Measurements from ENCODE around the gene CACNA1I.
"Not testable (repeated sequence)": the region's sequence is repeated elsewhere in the genome, so short reads cannot be mapped to it uniquely, and the experiment has no call there.

The CACNA1I gene

DNA sequence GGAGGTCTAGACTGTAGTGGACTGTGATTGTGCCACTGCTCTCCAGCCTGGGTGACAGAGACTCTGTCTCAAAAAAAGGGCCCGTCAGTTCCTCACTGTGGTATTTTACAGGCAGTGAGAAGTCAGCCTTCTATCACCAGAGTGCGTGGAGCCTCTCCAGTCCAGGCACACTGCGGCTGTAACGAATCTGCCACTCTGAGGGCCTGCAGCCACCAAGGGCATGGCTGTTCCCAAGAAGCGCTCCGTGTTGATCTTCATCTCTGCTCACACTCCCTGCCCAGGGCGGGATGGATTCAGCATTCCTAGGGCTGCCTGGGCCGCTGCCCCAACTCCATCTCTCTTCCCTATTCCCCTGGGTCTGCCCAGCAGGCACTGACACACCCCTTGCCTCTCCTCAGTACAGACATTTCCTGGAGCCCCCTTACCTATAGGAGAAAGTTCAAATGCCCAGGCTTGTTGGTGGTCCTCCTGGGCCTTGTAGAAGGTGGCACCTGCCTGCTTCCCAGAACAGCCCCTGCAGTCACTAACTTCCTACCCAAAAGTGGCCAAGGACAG lies 148.4 kb downstream of the CACNA1I start:
- peak; percentile 20 for DNase-seq (ENCODE audit: low spot score)

DNA sequence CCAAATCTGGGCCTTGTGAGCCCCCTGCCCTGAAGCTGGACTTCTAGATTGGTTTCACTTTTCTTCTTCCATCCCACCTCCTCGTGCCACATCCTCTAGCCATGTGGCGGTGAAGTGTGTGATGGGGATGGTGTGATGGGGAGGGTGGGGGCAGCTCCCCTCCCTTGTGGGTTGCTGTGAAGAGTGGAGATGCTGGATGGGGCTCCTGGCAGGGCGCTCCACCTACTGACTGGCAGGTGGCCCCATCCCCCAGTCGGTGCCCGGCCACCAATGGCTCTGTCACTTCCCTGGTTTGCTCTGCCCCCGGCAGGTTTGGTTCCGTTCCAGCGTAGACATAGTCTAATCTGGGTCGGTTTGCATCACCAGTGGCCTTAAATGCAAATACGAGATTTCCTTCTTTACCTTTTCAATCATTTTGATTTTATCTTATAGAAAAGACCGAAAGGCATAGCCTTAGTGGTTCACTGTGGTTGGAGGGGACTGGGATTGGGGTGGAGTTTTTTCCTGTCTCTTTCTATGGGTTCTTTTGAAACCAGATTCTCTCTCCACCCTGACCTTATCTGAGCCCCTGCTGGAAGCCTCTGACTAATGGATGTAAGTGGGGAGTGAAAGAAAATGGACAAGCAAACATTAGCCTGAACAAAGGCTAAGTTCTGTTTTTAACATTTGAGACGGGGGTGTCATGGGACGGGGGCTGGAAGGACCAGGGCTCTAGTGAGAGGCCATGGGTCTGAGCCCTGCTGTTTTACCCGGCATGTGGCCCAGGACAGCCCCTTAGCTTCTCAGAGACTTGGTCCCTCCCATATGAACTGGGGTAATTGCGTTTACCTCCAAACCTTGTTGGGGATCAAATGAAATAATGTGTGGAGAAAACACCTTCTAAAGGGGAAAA lies 149.3 kb downstream of the CACNA1I start:
- DNase-seq (ENCODE audit: low spot score), result no peak

GRCh38 chr22:39721206-39722031 lies 150.9 kb downstream of the CACNA1I start:
- DNase-seq (ENCODE audit: low spot score), result peak; percentile 32

GRCh38 chr22:39722032-39722325 lies 151.4 kb downstream of the CACNA1I start:
- DNase-seq (ENCODE audit: low spot score), result no peak

- no peak for DNase-seq (ENCODE audit: low spot score)
These were observed 151.9 kb downstream of the CACNA1I start for GRCh38 chr22:39722501-39722900.

DNA sequence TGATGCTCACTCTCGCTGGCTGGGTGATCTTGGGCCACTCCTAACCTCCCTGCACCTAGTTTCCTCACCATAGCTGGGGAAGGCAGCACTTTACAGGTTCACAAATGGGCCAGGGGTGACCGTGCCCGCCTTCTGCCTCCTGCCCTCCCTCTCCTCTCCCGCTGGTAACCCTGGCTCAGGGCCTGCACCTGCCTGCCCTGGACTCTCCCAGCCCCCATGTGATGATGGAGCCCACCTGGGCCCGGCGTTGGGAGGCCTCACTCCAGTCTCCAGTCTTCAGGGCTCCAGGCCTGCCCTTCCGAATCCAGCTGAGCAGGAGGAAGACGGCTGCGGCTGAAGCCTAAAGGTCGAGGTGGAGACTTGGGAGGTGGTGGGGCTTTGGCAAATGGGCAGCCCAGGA lies 152.9 kb downstream of the CACNA1I start:
- DNase-seq (ENCODE audit: low spot score), result no peak

DNA sequence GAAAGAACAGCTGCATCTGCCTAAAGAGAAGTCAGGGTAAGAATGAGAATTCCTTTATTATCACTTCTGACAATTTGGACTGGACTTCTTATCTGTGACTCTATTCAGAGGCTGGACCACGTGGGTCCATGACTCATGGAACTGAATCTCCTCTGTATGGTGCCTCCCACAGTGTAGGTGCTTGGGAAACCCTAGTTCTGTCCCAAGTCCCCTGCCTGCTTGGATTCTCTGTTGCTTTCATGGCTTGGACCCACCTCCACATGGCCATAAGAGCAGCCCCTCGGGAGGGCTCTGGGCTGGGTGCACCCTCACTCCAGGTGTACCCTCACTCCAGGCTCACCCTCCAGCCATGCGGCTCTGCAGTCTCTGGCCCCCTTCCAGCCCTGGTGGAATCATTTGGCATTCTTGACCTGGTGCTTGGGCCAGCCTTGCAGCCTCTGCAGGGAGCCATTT lies 153.4 kb downstream of the CACNA1I start:
- DNase-seq (ENCODE audit: low spot score), result no peak

- no peak for DNase-seq (ENCODE audit: low spot score)
These were observed 153.8 kb downstream of the CACNA1I start for GRCh38 chr22:39724390-39724789.

- no peak for DNase-seq (ENCODE audit: low spot score)
These were observed 154.3 kb downstream of the CACNA1I start for GRCh38 chr22:39724857-39725256.

GRCh38 chr22:39725351-39726035 lies 154.9 kb downstream of the CACNA1I start:
- DNase-seq (ENCODE audit: low spot score), result peak; percentile 15

DNA sequence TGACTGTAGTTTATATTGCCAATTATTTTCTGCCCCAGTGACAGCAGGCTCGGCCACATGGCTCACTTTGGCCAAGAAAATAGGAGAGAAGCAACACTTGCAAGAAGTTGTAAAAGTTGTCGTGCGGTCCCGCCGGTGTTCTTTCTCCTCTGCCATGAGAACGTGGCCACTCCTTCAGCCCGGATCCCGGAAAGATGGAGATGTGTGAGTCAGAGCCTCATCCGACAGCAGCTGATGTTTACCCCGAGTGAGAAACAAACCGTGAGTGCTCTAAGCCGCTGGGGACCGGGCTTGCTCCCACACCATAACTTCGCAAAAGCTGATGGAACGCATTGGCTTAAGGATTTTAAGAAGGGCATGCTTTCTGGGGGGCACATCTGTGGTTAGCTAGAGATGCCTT lies 157.0 kb downstream of the CACNA1I start:
- DNase-seq (ENCODE audit: low spot score), result peak; percentile 24

- peak; percentile 11 for DNase-seq (ENCODE audit: low spot score)
These were observed 157.8 kb downstream of the CACNA1I start for GRCh38 chr22:39728236-39728860.

GRCh38 chr22:39729141-39729934 lies 158.8 kb downstream of the CACNA1I start:
- DNase-seq (ENCODE audit: low spot score), result no peak

DNA sequence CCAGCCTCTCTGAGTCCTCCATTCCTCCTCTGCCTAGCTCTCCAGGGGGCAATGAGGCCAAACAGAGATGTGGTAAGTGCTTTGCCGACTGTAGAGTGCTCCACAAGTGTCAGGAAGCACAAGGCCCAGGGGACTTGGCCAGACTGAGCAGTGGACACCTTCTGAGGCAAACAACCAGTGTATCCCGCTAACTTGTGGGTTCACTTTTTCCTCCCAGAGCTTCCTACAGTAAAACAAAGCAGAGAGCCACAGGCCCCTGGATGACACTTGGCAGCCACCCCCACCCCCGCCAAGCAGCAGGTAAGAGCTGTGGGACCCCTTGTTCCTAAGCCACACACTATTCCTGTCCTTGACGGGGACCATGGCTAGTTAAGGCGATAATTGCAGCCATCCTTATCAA lies 160.9 kb downstream of the CACNA1I start:
- peak; percentile 15 for DNase-seq (ENCODE audit: low spot score)

DNA sequence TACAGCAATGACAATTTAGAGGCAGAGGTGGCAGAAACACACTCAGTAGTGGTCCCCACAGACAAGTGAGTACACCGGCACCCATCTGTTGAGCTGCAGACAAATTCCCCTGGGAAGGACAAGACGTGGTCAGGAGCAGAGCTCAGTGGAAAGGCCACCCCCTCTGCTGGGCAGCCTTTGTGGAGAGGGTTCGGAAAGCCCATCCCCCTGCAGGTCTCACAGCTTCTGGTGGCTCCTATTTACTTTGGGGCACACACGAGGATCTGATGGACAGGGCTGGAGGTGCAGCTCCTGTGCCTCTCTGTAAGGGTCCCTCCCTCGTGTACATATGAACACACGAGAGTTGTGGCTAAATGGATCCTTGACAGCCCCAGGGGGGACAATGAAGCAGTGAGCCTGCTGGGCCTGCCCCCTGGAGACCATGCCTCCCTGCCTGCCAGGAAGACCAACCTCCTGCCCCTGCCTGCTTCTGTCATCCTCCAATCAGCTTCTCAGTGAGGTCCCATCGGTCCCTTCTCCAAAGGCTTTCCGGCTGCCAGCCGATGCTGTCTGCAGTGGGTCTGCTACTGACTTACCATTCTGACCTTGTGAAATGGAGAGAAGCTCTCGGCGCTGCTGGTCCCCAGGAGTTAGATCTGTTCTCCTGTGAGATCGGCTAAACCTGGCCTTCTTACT lies 161.5 kb downstream of the CACNA1I start:
- DNase-seq (ENCODE audit: low spot score), result peak; percentile 36

- peak; percentile 25 for DNase-seq (ENCODE audit: low spot score)
These were observed 162.1 kb downstream of the CACNA1I start for GRCh38 chr22:39732625-39733024.

- peak; percentile 38 for DNase-seq (ENCODE audit: low spot score)
These were observed 162.6 kb downstream of the CACNA1I start for GRCh38 chr22:39733191-39733590.

DNA sequence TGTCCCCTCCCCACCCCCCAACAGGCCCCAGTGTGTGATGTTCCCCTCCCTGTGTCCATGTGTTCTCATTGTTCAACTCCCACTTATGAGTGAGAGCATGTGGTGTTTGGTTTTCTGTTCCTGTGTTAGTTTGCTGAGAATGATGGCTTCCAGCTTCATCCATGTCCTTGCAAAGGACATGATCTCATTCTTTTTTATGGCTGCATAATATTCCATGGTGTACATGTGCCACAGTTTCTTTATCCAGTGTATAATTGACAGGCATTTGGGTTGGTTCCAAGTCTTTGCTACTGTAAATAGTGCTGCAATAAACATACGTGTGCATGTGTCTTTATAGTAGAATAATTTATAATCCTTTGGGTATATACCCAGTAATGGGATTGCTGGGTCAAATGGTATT lies 163.5 kb downstream of the CACNA1I start:
- DNase-seq (ENCODE audit: low spot score), result not testable (repeated sequence)

DNA sequence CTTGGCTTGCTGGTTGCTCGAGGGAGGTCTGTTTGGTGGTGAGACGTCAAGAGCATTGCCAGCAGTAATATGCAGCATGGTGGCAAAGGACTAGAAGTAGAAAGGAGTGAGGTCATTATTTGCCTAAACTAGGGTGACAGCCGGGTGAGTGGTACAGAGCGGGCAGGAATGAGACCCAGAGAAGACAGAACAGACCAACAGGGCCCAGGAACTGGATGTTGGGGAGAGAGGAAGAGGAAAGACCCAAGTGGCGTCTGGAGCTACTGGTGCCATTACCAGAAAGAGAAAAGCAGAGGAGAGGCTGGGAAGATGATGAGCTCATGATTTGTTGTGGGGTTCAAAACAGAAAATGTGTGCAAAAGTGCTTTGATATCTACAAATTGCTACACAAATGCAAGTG lies 164.3 kb downstream of the CACNA1I start:
- DNase-seq (ENCODE audit: low spot score), result no peak

- DNase-seq (ENCODE audit: low spot score), result no peak
These were observed 165.2 kb downstream of the CACNA1I start for GRCh38 chr22:39735776-39736175.
